ENCODE measurements around the gene SRD5A1.
"Not testable (repeated sequence)": the region's sequence is repeated elsewhere in the genome, so short reads cannot be mapped to it uniquely, and the experiment has no call there.

The SRD5A1 gene

DNA sequence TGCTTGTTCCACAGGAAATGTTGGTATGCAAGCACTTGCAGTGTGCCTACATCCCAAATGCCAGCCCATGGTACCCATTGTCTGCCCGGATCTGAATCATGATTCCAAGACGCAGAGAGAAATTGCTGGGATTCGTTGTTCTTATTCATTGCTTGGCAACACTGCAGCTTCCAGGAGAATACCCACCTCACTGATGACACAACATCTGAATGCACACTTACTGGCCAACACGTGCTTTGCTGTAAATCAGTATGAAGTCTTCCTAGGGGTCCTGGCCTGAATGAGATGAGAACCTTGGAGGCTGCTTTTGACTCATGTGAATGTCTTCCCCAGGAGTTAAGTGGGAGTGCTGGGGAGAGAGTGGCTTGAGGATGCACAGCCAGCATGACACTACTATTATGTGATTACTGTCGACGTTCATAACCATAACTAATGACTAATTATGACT, 11.6 kb downstream of the SRD5A1 start:
- no peak for DNase-seq (ENCODE audit: low read depth in 2 of 2)

- not testable (repeated sequence) for DNase-seq (ENCODE audit: low read depth in 2 of 2)
Observed at GRCh38 chr5:6645571-6646362, 12.5 kb downstream of the SRD5A1 start.

DNA sequence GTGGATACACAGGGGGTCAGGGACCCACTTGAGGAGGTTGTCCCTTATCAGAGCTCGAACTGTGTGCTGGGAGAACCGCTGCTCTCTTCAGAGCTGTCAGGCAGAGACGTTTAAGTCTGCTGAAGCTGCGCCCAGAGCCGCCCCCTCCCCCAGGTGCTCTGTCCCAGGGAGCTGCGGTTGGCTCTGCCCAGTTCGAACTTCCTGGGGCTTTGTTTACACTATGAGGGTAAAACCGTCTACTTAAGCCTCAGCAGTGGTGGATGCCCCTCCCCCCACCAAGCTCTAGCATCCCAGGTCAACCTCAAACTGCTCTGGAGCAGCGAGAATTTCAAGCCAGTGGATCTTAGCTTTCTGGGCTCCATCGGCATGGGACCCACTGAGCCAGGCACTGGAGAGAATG, 15.9 kb downstream of the SRD5A1 start:
- no peak for DNase-seq (ENCODE audit: low read depth in 2 of 2)

- DNase-seq (ENCODE audit: low read depth in 2 of 2): no peak
Observed at GRCh38 chr5:6649681-6650080, 16.4 kb downstream of the SRD5A1 start.

DNA sequence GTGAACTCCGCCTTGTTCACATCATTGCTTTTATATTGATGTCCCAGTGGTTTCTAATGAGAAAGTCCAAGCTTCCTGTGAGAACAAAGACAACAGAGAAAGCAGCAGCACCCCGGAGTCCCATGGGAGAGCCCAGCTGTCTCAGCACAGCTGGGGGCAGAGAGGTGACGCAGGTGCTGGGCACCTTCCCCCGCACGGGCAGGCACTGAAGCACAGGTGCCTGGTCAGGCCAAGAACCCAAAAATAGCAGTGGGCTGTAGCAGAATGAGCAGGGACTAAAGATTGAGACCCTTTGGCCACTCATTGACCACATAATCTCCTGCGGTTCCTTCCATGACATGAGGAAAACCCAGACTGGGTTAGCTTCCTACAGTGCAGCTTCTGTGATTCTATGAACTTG, 18.8 kb downstream of the SRD5A1 start:
- DNase-seq (ENCODE audit: low read depth in 2 of 2): no peak

GRCh38 chr5:6655432-6655831, 22.2 kb downstream of the SRD5A1 start:
- DNase-seq (ENCODE audit: low read depth in 2 of 2): no peak

DNA sequence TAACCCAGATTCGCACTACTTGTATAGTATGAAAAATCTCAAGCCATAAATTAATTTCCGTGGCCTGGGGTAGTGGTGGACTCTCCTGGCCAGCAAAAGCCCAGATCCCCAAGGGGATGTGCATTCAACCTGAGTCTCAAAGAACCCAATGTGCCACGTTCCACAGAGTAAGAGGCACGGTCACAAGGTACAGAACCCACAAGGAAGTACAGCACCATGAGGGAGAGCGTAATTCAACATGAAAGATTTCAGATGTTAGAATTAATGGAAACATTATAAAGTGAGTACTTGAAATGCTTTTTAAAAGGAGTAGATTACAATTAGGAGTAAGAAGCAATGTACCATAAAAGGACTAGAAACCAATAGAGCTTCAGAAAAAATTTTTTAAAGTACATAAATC, 23.4 kb downstream of the SRD5A1 start:
- no peak for DNase-seq (ENCODE audit: low read depth in 2 of 2)

DNA sequence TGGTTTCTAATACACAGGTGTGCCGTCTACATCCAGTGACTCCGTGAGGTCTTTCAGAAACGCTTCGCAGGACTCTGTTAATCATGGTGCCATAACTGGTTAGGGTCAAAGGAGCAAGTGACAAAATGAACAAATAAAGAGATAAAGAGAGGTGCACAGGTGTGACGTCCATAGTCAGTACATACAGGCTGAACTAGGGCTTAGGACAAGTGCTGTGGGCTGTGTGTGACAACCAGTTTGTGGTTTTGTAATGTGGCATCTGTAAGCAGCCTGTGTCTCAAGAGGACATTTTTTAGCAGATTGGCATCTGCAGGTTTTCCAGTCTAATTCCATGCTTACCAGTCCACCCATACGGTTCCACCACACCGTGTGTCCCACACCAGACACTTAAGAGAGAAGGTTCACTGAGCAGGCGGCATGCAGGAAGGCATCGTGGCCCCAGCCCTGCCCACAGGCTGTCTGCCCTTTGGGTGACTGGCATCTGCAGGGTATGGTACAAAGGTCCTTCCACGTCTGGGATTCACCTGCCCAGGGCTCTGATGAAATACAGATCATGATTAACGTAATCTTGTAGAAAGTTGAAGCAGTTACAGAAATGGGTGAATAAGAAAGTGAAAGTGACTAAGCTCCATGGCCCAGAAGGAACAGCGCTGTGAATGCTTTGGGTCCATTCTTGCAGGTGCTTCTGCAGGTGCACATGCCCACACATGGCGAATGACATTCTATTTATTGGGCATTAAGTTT, 26.9 kb downstream of the SRD5A1 start:
- DNase-seq (ENCODE audit: low read depth in 2 of 2): peak in 1 of 2 donors; percentile 1

DNA sequence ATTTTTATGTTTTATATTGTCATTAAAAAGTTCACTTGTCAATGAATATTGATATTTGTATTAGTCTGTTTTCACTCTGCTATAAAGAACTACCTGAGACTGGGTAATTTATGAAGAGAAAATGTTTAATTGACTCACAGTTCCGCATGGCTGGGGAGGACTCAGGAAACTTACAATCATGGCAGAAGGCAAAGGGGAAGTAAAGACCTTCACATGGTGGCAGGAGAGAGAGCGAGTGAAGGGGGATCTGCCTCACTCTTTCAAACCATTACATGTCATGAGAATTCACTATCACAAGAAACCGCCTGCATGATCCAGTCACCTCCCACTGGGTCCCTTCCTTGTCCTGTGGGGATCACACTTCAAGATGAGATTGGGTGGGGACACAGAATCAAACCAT, 27.4 kb downstream of the SRD5A1 start:
- DNase-seq (ENCODE audit: low read depth in 2 of 2): no peak

DNA sequence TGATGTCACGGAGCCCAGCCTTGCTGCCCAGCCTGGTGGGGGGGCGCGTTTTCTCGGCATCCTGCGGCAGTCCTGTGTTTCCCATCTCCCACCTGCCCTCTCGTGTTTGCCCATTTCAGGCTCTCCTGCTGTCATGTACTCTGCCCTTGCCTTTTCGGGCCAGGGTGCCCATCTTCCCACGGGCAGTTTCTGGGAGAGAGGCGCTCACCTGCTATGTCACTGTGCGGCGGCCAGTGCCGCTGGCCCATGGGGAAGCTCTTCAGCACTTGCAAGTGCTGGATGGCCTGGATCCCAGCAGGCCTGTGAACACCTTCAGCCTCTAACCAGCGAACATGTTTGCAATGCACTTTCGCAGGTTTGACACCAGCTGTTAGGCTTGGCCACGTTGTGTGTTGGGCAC, 33.5 kb downstream of the SRD5A1 start:
- DNase-seq (ENCODE audit: low read depth in 2 of 2): no peak

DNA sequence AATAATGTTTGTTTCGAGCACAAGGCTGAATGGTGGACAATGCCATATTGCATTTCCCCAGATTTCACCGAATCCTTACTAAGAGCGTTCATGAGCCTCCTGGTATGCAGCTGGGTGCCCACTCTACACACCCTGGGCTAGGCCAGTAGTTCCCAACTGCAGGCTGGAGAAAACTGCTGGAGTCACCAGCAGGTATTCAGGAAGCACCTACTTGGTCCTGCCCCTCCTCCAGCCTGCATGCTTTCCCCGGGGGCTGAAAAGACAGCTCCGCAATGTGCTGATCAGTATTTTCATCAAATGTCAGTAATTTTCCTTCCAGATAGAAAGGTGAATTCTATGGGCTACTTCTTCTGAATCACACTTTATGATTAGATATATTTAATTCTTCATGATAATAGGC, 34.4 kb downstream of the SRD5A1 start:
- DNase-seq (ENCODE audit: low read depth in 2 of 2): no peak

- not testable (repeated sequence) for DNase-seq (ENCODE audit: low read depth in 2 of 2)
Observed at GRCh38 chr5:6668717-6669116, 35.5 kb downstream of the SRD5A1 start.

- no peak for DNase-seq (ENCODE audit: low read depth in 2 of 2)
Observed at GRCh38 chr5:6673031-6673430, 39.8 kb downstream of the SRD5A1 start.

DNA sequence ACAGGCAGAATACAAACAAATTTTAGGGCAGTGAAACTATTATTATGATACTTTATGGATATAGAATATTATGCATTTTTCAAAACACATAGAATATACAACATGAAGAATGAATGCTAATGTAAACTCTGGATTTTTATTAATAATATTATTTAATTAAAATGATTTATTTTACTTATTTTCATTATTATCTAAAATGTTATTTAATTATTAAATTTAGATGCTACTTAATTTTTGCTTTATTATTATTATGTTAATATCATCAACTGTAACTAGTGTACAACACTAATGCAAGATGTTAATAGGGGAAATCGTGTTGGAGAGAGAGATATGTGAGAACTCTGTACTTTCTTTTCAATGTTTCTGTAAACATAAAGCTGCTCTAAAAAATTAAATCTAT, 40.7 kb downstream of the SRD5A1 start:
- no peak for DNase-seq (ENCODE audit: low read depth in 2 of 2)

DNA sequence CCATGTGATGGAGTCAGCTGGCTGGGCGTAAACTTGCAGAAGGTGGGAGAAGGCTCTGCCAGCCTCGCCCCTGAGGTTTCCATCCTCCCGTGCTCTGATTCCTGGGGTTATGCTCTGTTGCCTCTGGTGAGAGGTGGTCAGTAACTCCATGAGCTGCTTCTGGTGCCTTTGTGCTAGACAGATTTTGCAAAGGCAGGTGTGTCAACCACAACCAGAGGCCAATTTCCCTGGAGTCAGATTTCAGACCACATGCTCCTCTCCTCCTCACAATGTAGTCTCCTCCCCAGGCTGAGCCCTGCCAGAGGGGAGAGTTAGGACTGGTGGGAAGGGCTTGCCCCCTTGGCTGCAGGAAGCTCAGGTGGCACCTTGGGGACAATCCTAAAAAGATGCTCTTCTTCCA, 41.2 kb downstream of the SRD5A1 start:
- no peak for DNase-seq (ENCODE audit: low read depth in 2 of 2)

DNA sequence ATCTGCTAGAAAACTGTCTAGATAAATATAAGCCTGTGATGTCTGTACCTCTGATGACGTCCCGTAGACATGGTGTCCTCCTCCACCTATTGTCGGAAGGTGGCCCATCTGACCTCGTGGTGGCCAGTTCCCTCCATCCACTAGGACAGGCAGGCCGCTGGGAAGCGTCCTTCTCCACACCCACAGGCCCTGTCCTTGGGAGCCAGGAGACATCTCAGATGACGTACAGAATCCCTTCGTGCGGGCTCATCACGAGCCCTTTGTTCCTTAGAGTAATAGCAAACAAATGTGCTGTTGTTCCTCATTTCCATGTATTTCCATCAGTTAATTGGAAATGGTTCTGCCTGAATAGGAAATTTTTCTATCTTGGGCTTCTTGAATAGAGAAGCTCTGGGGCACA, 41.6 kb downstream of the SRD5A1 start:
- DNase-seq (ENCODE audit: low read depth in 2 of 2): no peak

DNA sequence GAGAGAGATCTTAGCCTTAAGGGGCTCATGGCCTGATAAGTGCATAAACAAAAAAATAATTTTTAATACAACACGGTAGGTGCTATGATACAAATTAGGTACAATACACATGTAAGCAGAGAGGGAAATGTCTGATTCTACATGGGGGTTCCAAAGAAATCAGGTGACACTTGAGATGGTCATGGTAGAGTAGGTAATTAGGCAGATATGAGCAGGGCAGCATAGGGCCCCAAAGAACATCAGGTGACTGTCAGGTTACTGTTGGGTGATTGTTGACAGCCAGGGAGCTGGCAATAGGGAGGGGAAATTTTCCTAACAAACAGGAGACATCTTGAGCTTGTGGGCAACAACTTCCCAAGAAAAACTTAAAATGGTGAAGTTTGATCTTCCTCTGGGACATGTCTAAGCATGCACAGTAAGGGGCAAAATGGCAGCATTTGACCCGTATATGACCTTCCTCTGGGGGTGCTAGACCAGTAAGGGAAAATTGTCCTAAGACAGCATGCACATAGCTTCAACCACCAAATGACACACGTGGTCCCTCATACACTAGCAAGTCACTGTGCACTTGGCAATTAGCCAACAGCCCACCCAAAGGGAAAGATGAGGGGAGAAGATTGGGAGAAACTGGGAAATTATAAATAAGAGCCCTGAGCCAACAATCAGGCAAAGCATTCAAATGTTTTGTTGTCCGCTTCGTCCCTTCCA, 42.7 kb downstream of the SRD5A1 start:
- DNase-seq (ENCODE audit: low read depth in 2 of 2): no peak

DNA sequence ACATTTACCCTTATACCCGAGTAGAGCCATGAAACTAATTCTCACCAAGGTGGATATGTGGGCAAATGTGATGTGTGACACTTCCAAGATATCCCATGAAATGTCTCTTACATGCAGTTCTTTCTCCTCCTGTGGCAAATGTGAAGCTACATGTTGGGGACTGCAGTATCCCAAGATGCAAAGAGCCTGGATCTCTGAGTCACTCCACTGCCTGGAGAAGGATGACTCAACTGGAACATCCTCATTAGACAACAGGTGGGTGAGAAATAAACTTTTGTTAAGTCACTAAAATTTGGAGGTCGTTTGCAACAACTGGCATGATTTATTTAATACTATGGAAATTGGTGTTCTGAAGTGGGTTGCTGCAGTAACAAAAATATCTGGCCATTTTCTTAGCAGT, 43.5 kb downstream of the SRD5A1 start:
- no peak for DNase-seq (ENCODE audit: low read depth in 2 of 2)

DNA sequence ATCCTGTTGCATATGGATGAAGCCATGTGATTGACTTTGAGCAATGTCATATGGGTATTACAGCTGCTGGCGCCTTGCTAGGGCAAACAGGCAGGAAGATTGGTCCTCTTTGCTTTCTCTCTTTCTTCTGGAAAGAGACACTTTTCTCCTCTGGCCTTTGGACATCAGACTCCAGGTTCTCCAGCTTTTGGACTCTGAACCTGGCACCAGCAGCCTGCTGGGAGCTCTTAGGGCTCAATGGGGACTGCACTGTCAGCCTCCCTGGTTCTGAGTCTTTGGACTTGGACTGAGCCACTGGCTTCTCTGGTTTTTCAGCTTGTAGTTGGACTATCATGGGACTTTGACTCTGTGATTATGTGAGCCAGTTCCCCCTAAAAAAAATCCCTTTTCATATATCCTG, 45.1 kb downstream of the SRD5A1 start:
- DNase-seq (ENCODE audit: low read depth in 2 of 2): no peak

DNA sequence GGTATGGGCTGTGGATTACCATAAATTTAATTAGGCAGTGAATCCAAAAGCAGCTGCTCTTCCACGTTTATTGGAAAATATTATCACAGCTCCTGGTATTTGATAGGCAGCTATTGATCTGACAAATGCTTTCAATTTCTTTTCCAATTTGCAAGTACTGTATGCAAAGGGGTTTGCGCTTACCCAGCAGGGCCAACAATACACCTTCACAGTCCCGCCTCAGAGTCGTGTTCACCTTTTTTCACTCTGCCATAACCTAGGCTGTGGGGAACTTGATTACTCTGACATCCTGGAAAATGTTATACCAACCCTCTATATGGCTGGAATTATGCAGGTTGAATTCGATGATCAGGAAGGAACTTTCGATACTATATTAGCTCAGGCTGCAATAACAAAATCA, 47.7 kb downstream of the SRD5A1 start:
- no peak for DNase-seq (ENCODE audit: low read depth in 2 of 2)

GRCh38 chr5:6681682-6682081, 48.4 kb downstream of the SRD5A1 start:
- DNase-seq (ENCODE audit: low read depth in 2 of 2): no peak

GRCh38 chr5:6682239-6682638, 49.0 kb downstream of the SRD5A1 start:
- no peak for DNase-seq (ENCODE audit: low read depth in 2 of 2)

- DNase-seq (ENCODE audit: low read depth in 2 of 2): no peak
Observed at GRCh38 chr5:6683241-6683640, 50.0 kb downstream of the SRD5A1 start.
